Measurements from ENCODE around the gene SLC22A23. TPM values are rescaled to one million over a fixed set of nuclear protein-coding genes. Genes with fewer than 3 reads are reported as not detected.

SLC22A23 gene
- total RNA-seq, 2 experiments from 2014 or later = 1.3 to 1.4 TPM

- CTCF ChIA-PET = no interaction called here
- no peak overlapping the region for H3K4me3 Mint-ChIP-seq
- no peaks in the 10 kb centered on the region for H3K36me3 Mint-ChIP-seq (ENCODE audit: low read depth)
- no peaks in the 10 kb centered on the region for H3K9me3 Mint-ChIP-seq
- DNase-seq = no peak
- intact Hi-C loops (cut with micrococcal nuclease) = no loop called here
- no peak overlapping the region for H3K27ac Mint-ChIP-seq
- H3K27me3 Mint-ChIP-seq (ENCODE audit: low read depth) = no peaks in the 10 kb centered on the region
- no peaks in the 10 kb centered on the region for H3K4me1 Mint-ChIP-seq (ENCODE audit: low read depth)
These were observed 167.9 kb downstream of the SLC22A23 start for GRCh38 chr6:3288711-3289663.

- Mint-ChIP-seq H3K27me3 (ENCODE audit: low read depth) (no peaks in the 10 kb centered on the region), H3K36me3 (ENCODE audit: low read depth) (no peaks in the 10 kb centered on the region), H3K9me3 (no peaks in the 10 kb centered on the region), H3K4me3 (no peak overlapping the region), H3K4me1 (ENCODE audit: low read depth) (no peaks in the 10 kb centered on the region), H3K27ac (no peak overlapping the region)
- no peak for DNase-seq
- CTCF ChIA-PET = no interaction called here
- intact Hi-C loops (cut with micrococcal nuclease) = no loop called here
These were observed 168.7 kb downstream of the SLC22A23 start for GRCh38 chr6:3287976-3288707.

DNA sequence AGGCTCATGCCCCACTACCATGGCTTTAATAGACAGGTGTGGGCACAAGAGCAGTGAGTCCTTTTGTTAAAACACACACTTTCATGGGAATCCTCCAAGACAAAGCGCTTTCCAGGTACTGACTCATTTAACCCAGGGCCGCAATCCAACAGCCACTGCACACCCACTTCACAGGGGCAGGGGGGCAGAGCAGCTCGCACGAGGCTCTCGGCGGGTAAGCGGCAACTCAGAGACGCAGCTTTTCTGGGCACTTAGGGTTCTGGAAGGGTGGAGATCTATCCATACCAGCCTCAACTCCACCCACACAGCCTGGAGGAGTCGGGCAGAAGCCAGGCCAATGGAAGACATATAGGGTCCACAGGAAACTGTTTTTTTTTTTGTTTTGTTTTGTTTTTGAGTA, 169.5 kb downstream of the SLC22A23 start:
- Mint-ChIP-seq H3K4me1 (ENCODE audit: low read depth) (no peaks in the 10 kb centered on the region), H3K27me3 (ENCODE audit: low read depth) (no peaks in the 10 kb centered on the region), H3K9me3 (no peaks in the 10 kb centered on the region), H3K36me3 (ENCODE audit: low read depth) (no peaks in the 10 kb centered on the region), H3K4me3 (no peak overlapping the region), H3K27ac (peak overlapping the region; percentile 46)
- intact Hi-C loops (cut with micrococcal nuclease) = no loop called here
- CTCF ChIA-PET = no interaction called here
- no peak for DNase-seq

- no peaks in the 10 kb centered on the region for H3K36me3 Mint-ChIP-seq (ENCODE audit: low read depth)
- intact Hi-C loops (cut with micrococcal nuclease) = no loop called here
- no peak overlapping the region for H3K4me3 Mint-ChIP-seq
- H3K27me3 Mint-ChIP-seq (ENCODE audit: low read depth) = no peaks in the 10 kb centered on the region
- H3K9me3 Mint-ChIP-seq = no peaks in the 10 kb centered on the region
- H3K4me1 Mint-ChIP-seq (ENCODE audit: low read depth) = no peaks in the 10 kb centered on the region
- no peak overlapping the region for H3K27ac Mint-ChIP-seq
- DNase-seq = no peak
- CTCF ChIA-PET = interaction anchor here (3.2 kb wide), 1 partner anchor 445 kb away, joined by 11 read pairs; no protein-coding TSS in a partner anchor
These were observed 170.1 kb downstream of the SLC22A23 start for GRCh38 chr6:3286641-3287171.

DNA sequence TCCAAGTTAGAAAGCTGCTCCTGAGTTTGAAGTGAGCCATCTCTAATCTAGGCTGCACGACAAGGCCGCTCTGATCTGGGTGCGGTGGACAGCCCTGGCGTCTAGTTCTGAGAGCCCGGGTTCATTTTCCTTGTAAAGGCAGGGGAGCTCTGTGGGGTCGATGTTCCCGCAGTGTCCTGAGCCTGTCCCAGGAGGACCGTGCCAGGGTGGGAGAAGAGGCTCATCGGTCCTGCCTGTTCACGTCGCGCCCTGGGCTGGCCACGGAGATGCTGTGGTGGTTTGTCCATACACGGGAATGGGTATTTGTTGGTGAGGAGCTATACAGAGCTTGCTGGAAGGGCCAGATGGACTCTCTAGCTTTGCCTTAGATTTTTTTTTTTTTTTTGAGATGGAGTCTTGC, 171.1 kb downstream of the SLC22A23 start:
- no peaks in the 10 kb centered on the region for H3K36me3 Mint-ChIP-seq (ENCODE audit: low read depth)
- no peak for DNase-seq
- intact Hi-C loops (cut with micrococcal nuclease) = no loop called here
- no peaks in the 10 kb centered on the region for H3K4me1 Mint-ChIP-seq (ENCODE audit: low read depth)
- CTCF ChIA-PET = interaction anchor here (1.5 to 3.2 kb wide), 2 partner anchors 9 to 446 kb away, joined by 3 to 11 read pairs; no protein-coding TSS in a partner anchor
- no peaks in the 10 kb centered on the region for H3K9me3 Mint-ChIP-seq
- H3K4me3 Mint-ChIP-seq = no peak overlapping the region
- no peak overlapping the region for H3K27ac Mint-ChIP-seq
- H3K27me3 Mint-ChIP-seq (ENCODE audit: low read depth) = no peaks in the 10 kb centered on the region

DNA sequence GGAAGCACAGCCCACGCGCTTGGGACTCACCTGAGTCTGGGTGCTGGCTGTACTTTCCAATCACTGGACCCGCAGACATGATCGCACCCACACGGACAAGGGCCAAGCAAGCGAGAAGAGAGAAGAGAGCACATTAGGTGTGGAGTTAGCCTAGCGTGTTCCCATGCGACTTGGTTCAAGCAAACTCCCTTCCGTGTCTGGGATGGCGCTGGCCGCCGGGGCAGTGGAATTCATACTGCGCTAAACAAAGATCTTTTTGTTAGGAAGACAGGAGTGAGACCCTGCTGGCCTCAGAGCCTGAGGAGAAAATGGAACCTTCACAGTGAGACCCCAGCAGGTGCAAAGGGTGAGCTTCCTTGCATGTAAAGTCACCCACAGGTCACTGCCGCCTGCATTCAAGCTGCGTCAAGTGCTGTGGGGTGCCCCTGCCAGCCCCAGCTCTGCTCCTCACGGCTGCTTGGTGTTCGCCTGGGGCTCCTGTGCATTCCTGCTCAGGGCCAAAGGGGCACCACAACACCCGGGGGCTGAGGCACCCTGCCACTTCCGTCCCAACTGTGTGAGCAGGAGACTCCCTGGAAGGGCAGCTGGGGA, 171.7 kb downstream of the SLC22A23 start:
- intact Hi-C loops (cut with micrococcal nuclease) = no loop called here
- H3K27me3 Mint-ChIP-seq (ENCODE audit: low read depth) = no peaks in the 10 kb centered on the region
- H3K36me3 Mint-ChIP-seq (ENCODE audit: low read depth) = no peaks in the 10 kb centered on the region
- no peaks in the 10 kb centered on the region for H3K4me1 Mint-ChIP-seq (ENCODE audit: low read depth)
- no peak overlapping the region for H3K4me3 Mint-ChIP-seq
- no peak for DNase-seq
- no peaks in the 10 kb centered on the region for H3K9me3 Mint-ChIP-seq
- CTCF ChIA-PET = interaction anchor here (1.5 to 3.2 kb wide), 2 partner anchors 9 to 447 kb away, joined by 3 to 11 read pairs; no protein-coding TSS in a partner anchor
- H3K27ac Mint-ChIP-seq = no peak overlapping the region

DNA sequence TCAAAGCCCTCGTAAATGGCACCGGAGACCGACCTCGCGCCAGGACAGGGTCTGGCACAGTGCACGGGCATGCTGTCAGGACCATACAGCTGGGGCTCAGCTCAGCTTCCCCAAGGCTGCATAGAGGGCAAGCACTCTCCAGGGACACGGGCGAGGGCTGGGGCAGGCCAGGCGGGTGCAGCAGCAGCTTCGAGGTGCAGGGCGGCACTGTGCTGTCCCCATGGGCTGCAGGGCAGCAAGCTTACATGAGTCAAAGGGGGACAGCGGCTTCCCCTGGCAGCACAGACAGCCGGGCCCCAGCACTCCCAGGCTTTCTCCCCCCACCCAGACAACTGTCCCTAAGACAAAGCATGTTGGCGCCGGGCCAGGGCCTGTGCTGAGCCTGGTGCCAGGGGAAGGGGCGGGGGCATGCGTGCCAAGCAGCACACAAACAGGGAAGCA, 172.4 kb downstream of the SLC22A23 start:
- DNase-seq = no peak
- H3K4me3 Mint-ChIP-seq = no peak overlapping the region
- peaks cover 2% of the 10 kb centered on the region for H3K4me1 Mint-ChIP-seq (ENCODE audit: low read depth)
- no peaks in the 10 kb centered on the region for H3K36me3 Mint-ChIP-seq (ENCODE audit: low read depth)
- H3K27ac Mint-ChIP-seq = no peak overlapping the region
- no peaks in the 10 kb centered on the region for H3K9me3 Mint-ChIP-seq
- intact Hi-C loops (cut with micrococcal nuclease) = no loop called here
- CTCF ChIA-PET = interaction anchor here (3.2 kb wide), 1 partner anchor 448 kb away, joined by 11 read pairs; no protein-coding TSS in a partner anchor
- H3K27me3 Mint-ChIP-seq (ENCODE audit: low read depth) = no peaks in the 10 kb centered on the region

DNA sequence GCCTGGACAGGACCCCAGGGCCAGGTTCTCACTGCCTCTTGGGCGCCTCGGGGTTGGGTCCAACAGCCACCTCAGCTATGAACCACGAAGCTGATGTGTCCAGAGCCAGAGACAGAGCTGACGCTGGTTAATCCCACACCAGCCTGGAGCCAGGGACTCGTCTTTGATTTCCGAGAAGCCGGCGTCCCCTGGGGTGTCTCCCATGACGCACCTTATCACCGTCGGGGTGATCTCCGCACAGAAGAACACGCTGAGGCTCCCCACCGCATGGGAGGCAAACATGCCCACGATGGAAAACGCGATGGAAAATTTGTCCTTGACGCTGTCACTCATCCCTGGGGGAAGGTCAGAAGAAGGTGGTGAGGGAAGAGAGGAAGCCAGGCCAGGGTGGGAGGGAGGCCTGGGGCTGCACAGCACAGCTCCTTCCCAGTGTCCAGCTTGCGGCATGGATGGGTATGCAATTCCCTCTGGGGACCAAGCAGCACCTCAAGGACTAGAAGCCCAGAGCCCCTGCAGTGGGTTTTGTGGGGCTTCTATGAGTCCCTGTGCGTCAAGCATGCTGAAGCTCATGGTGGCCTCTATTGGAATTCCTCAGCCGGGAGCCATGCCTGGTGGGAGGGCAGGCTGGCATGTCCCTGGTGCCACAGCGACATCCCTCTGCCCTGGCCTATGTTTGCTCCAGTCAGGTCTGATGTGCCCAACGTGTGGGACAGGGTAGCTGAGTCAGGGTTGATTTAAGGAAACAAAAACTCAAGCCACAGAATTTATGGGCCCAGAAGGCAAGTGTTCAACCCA, 173.0 kb downstream of the SLC22A23 start:
- intact Hi-C loops (cut with micrococcal nuclease) = no loop called here
- H3K4me1 Mint-ChIP-seq (ENCODE audit: low read depth) = peaks cover 2% of the 10 kb centered on the region
- CTCF ChIA-PET = interaction anchor here (2.6 to 3.2 kb wide), 2 partner anchors 11 to 448 kb away, joined by 8 to 11 read pairs; no protein-coding TSS in a partner anchor
- no peak overlapping the region for H3K27ac Mint-ChIP-seq
- H3K9me3 Mint-ChIP-seq = no peaks in the 10 kb centered on the region
- no peak for DNase-seq
- no peaks in the 10 kb centered on the region for H3K27me3 Mint-ChIP-seq (ENCODE audit: low read depth)
- H3K36me3 Mint-ChIP-seq (ENCODE audit: low read depth) = no peaks in the 10 kb centered on the region
- H3K4me3 Mint-ChIP-seq = no peak overlapping the region

DNA sequence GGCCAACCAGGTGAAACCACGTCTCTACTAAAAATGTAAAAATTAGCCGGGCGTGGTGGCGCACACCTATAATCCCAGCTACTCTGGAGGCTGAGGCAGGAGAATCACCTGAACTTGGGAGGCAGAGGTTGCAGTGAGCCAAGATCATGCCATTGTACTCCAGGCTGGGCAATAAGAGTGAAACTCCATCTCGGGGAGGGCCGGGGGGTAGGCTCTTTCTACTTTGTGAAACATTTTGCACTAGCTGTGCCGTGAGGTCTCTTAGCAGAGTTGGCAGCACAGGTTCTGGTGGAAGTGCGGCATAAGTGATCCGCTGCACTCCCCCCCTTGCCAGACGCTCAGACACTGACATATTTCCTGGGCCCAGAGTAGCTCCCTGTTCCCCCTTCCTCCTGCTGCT, 173.6 kb downstream of the SLC22A23 start:
- CTCF ChIA-PET = interaction anchor here (2.6 kb wide), 1 partner anchor 10 kb away, joined by 8 read pairs; no protein-coding TSS in a partner anchor
- H3K4me1 Mint-ChIP-seq (ENCODE audit: low read depth) = peaks cover 2% of the 10 kb centered on the region
- no peaks in the 10 kb centered on the region for H3K36me3 Mint-ChIP-seq (ENCODE audit: low read depth)
- H3K27me3 Mint-ChIP-seq (ENCODE audit: low read depth) = no peaks in the 10 kb centered on the region
- H3K9me3 Mint-ChIP-seq = no peaks in the 10 kb centered on the region
- DNase-seq = no peak
- no peak overlapping the region for H3K4me3 Mint-ChIP-seq
- intact Hi-C loops (cut with micrococcal nuclease) = no loop called here
- no peak overlapping the region for H3K27ac Mint-ChIP-seq

DNA sequence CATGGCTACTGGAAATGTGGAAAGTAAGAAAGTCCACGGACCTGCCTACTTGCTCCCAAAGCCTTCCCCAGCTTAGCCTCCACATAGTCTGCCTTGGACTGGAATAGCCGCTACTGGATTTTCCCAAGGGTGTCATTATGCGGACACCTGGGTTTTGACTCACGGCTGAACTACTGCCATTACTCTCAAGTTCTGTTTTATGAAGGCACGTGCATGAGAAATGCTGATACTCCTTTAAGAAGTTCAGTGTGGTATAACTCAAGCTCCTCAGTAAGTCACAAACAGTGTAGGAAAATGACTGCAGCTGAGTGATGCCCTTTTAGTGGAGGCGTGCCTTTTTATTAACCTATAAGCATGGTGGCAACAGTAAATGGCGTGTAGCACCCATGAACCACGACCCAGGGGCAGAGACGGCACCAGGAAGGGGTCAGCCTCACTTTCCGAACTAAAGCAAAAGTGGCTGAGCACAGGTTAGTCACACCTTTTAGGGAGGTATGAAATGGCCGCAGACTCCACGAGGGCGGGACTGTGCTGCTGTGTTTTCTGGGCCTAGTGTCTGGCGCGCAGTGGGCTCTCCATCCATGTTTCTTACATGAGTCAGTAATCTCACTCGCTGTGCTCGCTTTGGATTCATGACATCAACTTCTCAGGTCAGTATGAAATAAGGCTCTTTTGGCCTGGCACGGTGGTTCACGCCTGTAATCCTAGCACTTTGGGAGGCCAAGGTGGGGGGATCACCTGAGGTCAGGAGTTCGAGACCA, 174.2 kb downstream of the SLC22A23 start:
- H3K9me3 Mint-ChIP-seq = no peaks in the 10 kb centered on the region
- H3K36me3 Mint-ChIP-seq (ENCODE audit: low read depth) = no peaks in the 10 kb centered on the region
- no peak for DNase-seq
- H3K4me1 Mint-ChIP-seq (ENCODE audit: low read depth) = peaks cover 2% of the 10 kb centered on the region
- no peak overlapping the region for H3K4me3 Mint-ChIP-seq
- no peaks in the 10 kb centered on the region for H3K27me3 Mint-ChIP-seq (ENCODE audit: low read depth)
- intact Hi-C loops (cut with micrococcal nuclease) = no loop called here
- CTCF ChIA-PET = interaction anchor here (0.6 to 2.6 kb wide), 3 partner anchors 10 to 449 kb away, joined by 3 to 13 read pairs (median 8); no protein-coding TSS in a partner anchor
- H3K27ac Mint-ChIP-seq = no peak overlapping the region
